ENCODE results near the gene TBRG1. TPM values are rescaled to one million over a fixed set of nuclear protein-coding genes. Genes with fewer than 3 reads are reported as not detected.

Gene TBRG1
- polyA plus RNA-seq, 2 of the 4 experiments (the other 2 are of a cell fraction), result 13.6 to 29.2 TPM

GRCh38 chr11:124592627-124593026 lies 30.0 kb upstream of the TBRG1 start:
- no peak for TF ChIP-seq HMGXB4 (CRISPR knock-in tag; IDR thresholded peaks at IDR 0.05; ENCODE audit: borderline replicate concordance)
- no peak for TF ChIP-seq RFX5 (IDR thresholded peaks at IDR 0.05)
- TF ChIP-seq HOXA7 (CRISPR knock-in tag; IDR thresholded peaks at IDR 0.05), result no peak
- no peak for FAIRE-seq

GRCh38 chr11:124595302-124595701 lies 27.4 kb upstream of the TBRG1 start:
- no peaks in the 10 kb centered on the region for H3K9me3 ChIP-seq
- DNase-seq (ENCODE audit: low read depth in 1 of 2, low spot score in 1 of 2), result no peak
- TF ChIP-seq ZC3H11A (IDR thresholded peaks at IDR 0.05) (no peak), CEBPB (IDR thresholded peaks at IDR 0.05) (no peak), NFE2L2 (conservative IDR thresholded peaks at IDR 0.05; ENCODE audit: low read length) (no peak), HEYL (CRISPR knock-in tag; IDR thresholded peaks at IDR 0.05) (no peak), JUN (IDR thresholded peaks at IDR 0.05) (no peak), RFX5 (IDR thresholded peaks at IDR 0.05) (no peak), CHD2 (IDR thresholded peaks at IDR 0.05; ENCODE audit: low read length, partially characterized antibody) (no peak), RNF2 (IDR thresholded peaks at IDR 0.05; ENCODE audit: borderline replicate concordance, low read depth) (no peak), SREBF2 (IDR thresholded peaks at IDR 0.05) (no peak), PHF8 (IDR thresholded peaks at IDR 0.05; ENCODE audit: borderline replicate concordance, low read depth) (no peak)
- 0% methylated on average over 3 of the region's 3 CpGs for WGBS (ENCODE audit: missing lambda C conversion rate)
- ChIA-PET CTCF (no interaction called here), POLR2A (no interaction called here)
- H3K27ac ChIP-seq, result no peak overlapping the region
- H3K4me3 ChIP-seq, result no peak overlapping the region
- no peaks in the 10 kb centered on the region for H3K4me1 ChIP-seq
- H3K4me2 ChIP-seq, result no peak overlapping the region
- no peak for FAIRE-seq
- no peak for ATAC-seq

More at GRCh38 chr11:124592627-124593026, 30.0 kb upstream of the TBRG1 start:
- H3K27ac ChIP-seq, result no peak overlapping the region
- no peaks in the 10 kb centered on the region for H3K4me1 ChIP-seq
- WGBS (ENCODE audit: missing lambda C conversion rate), result 1% methylated on average over 6 of the region's 6 CpGs
- CTCF ChIA-PET, result no interaction called here
- DNase-seq (ENCODE audit: low read depth in 1 of 2, low spot score in 1 of 2) (no peak), ATAC-seq (no peak)
- H3K9me3 ChIP-seq, result no peaks in the 10 kb centered on the region
- no peak overlapping the region for H3K4me2 ChIP-seq
- H3K4me3 ChIP-seq, result no peak overlapping the region
- POLR2A ChIA-PET, result no interaction called here

- POLR2A ChIA-PET, result no interaction called here
- H3K4me3 ChIP-seq, result no peak overlapping the region
- ATAC-seq (no peak), DNase-seq (ENCODE audit: low read depth in 1 of 2, low spot score in 1 of 2) (no peak), FAIRE-seq (no peak)
- H3K4me1 ChIP-seq, result no peaks in the 10 kb centered on the region
- no peak overlapping the region for H3K27ac ChIP-seq
- TF ChIP-seq PBX3 (IDR thresholded peaks at IDR 0.05) (no peak), NFE2L2 (conservative IDR thresholded peaks at IDR 0.05; ENCODE audit: low read length) (no peak), ZNF302 (CRISPR knock-in tag; IDR thresholded peaks at IDR 0.05) (no peak), FOSB (CRISPR knock-in tag; IDR thresholded peaks at IDR 0.05) (no peak), MYC (IDR thresholded peaks at IDR 0.05; ENCODE audit: borderline replicate concordance, low read length) (no peak), FOXS1 (CRISPR knock-in tag; IDR thresholded peaks at IDR 0.05) (no peak), HMGXB4 (CRISPR knock-in tag; IDR thresholded peaks at IDR 0.05; ENCODE audit: borderline replicate concordance) (no peak), RNF2 (IDR thresholded peaks at IDR 0.05; ENCODE audit: borderline replicate concordance, low read depth) (no peak), CEBPB (IDR thresholded peaks at IDR 0.05) (no peak), HEYL (CRISPR knock-in tag; IDR thresholded peaks at IDR 0.05) (no peak), EHMT2 (IDR thresholded peaks at IDR 0.05; ENCODE audit: low read depth) (no peak), USF2 (IDR thresholded peaks at IDR 0.05) (no peak), CHD2 (IDR thresholded peaks at IDR 0.05; ENCODE audit: low read length, partially characterized antibody) (no peak), BHLHE40 (IDR thresholded peaks at IDR 0.05; ENCODE audit: low read depth, low read length) (no peak), HES2 (IDR thresholded peaks at IDR 0.05) (no peak), TP53 (CRISPR knock-in tag; IDR thresholded peaks at IDR 0.05) (no peak), POLR2A (IDR thresholded peaks at IDR 0.05; ENCODE audit: low read length) (no peak), ZSCAN20 (CRISPR knock-in tag; IDR thresholded peaks at IDR 0.05) (no peak), GATA3 (IDR thresholded peaks at IDR 0.05; ENCODE audit: borderline replicate concordance) (no peak), HOXB13 (CRISPR knock-in tag; IDR thresholded peaks at IDR 0.05; ENCODE audit: low read depth) (no peak)
- H3K4me2 ChIP-seq, result no peak overlapping the region
- no peaks in the 10 kb centered on the region for H3K9me3 ChIP-seq
- CTCF ChIA-PET, result interaction anchor here (1.0 to 1.1 kb wide), 2 partner anchors 12 to 47 kb away, joined by 3 to 7 read pairs; no protein-coding TSS in a partner anchor
These were observed 25.0 kb upstream of the TBRG1 start for GRCh38 chr11:124597626-124598025.

All from A549 (cell line).